ENCODE results near the gene BCL3.
A peak's percentile ranks its signal among the peaks of the same experiment; 100 is the strongest.

The BCL3 gene

GRCh38 chr19:44799627-44800346, 51.3 kb downstream of the BCL3 start:
- no peak for DNase-seq

GRCh38 chr19:44800461-44800860, 52.0 kb downstream of the BCL3 start:
- DNase-seq = peak; percentile 76 to 78

GRCh38 chr19:44803442-44804428, 55.2 kb downstream of the BCL3 start:
- DNase-seq = no peak

GRCh38 chr19:44806291-44806690, 57.8 kb downstream of the BCL3 start:
- DNase-seq = no peak

GRCh38 chr19:44807162-44807561, 58.7 kb downstream of the BCL3 start:
- DNase-seq = no peak

- DNase-seq = no peak
These were observed 59.3 kb downstream of the BCL3 start for GRCh38 chr19:44807652-44808462.

- DNase-seq = no peak
These were observed 60.2 kb downstream of the BCL3 start, which contains the start of gene BCAM for GRCh38 chr19:44808463-44809371. Gene BCAM (plus strand): TSS chr19:44809103. CDS start chr19:44809125, 22 bp downstream.

Data from CD4-positive, alpha-beta T cell treated with Interferon alpha-2 for 1 hour (primary cell).